ENCODE results near the gene LIME1. TPM values are rescaled to one million over a fixed set of nuclear protein-coding genes. Genes with fewer than 3 reads are reported as not detected.

The LIME1 gene
- total and polyA plus RNA-seq, 2 of the 4 experiments (the other 2 are of a cell fraction), result 0.36 to 7.8 TPM

DNA sequence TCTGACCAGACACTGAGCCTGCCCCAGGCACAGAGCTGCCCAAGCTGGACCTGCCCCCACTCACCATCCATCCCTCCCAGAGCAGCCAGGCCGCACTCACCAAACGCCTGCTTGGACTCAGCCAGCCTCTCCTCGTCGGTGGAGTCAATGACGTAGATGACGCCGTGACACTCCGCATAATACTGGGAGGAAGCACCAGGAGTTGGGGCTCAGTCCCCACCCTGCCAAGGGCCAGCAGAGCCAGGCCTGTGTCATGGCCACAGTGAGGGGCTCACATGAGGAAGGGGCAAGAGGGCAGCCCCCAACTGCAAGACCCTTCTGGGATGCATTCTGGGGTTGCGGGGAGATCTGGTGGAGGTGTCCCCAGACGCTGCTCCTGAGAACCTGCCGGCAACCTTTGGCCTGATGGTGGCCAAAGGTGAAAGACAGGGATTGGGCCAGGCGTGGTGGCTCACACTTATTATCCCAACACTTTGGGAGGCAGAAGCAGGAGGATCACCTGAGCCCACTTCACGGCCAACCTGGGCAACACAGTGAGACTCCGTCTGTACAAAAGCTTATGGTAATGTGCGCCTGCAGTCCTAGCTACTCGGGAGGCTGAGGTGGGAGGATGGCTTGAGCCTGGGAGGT, 34.3 kb upstream of the LIME1 start:
- Histone ChIP-seq H2BK15ac (ENCODE audit: low read depth, low read length) (no peak overlapping the region), H3K56ac (ENCODE audit: extremely low read depth, insufficient read depth, low read length) (no peak overlapping the region), H3K9me1 (ENCODE audit: insufficient read depth, low read length) (no peaks in the 10 kb centered on the region), H3K27ac (ENCODE audit: insufficient read depth, low read length) (no peak overlapping the region), H3K14ac (replicated peaks; ENCODE audit: low read depth, low read length) (no peak overlapping the region), H3K9ac (ENCODE audit: low read depth, low read length) (no peak overlapping the region), H2AK5ac (ENCODE audit: low read depth, low read length) (peak overlapping the region; percentile 27; the same call in 1 of the 2 replicates), H4K91ac (ENCODE audit: insufficient read depth, low read depth, low read length) (no peak overlapping the region), H2AFZ (replicated peaks; ENCODE audit: low read length, poor library complexity) (no peak overlapping the region), H3K36me3 (ENCODE audit: control insufficient read depth, insufficient read depth, low read length) (peaks cover 31% of the 10 kb centered on the region), H3K27me3 (ENCODE audit: control insufficient read depth, insufficient read depth, low read length) (no peaks in the 10 kb centered on the region), H3K4me1 (ENCODE audit: control insufficient read depth, insufficient read depth, low read length) (peaks cover 26% of the 10 kb centered on the region), H3K4me3 (ENCODE audit: insufficient read depth, low read depth, low read length) (no peak overlapping the region), H3K4me2 (ENCODE audit: low read depth, low read length) (no peak overlapping the region), H3K4ac (ENCODE audit: low read depth, low read length) (no peak overlapping the region), H3K23ac (ENCODE audit: low read depth, low read length) (no peak overlapping the region), H2AK9ac (replicated peaks; ENCODE audit: low read depth, low read length, poor library complexity) (peak overlapping the region; percentile 1), H2BK120ac (ENCODE audit: low read depth, low read length) (no peak overlapping the region), H3K79me1 (ENCODE audit: low read depth in 1 of 2, low read length in 2 of 2) (peaks cover 29 to 77% of the 10 kb centered on the region in 2 experiments), H2BK20ac (ENCODE audit: low read depth, low read length) (no peak overlapping the region), H3K18ac (ENCODE audit: low read depth, low read length) (no peak overlapping the region), H3K9me3 (ENCODE audit: control insufficient read depth, insufficient read depth, low read length) (no peaks in the 10 kb centered on the region), H4K8ac (ENCODE audit: low read depth in 2 of 2, low read length in 2 of 2) (no peak overlapping the region), H4K5ac (ENCODE audit: low read depth, low read length) (no peak overlapping the region), H4K20me1 (ENCODE audit: insufficient read depth, low read length) (no peaks in the 10 kb centered on the region), H2BK5ac (ENCODE audit: low read depth, low read length, poor library complexity, severe bottlenecking) (no peak overlapping the region)
- no TSS peak for BruUV-seq (replicated peaks)
- CTCF ChIA-PET, result no interaction called here
- TF ChIP-seq RFX5 (IDR thresholded peaks at IDR 0.05; ENCODE audit: low read depth, low read length) (no peak), FOS (IDR thresholded peaks at IDR 0.05; ENCODE audit: low read depth, low read length) (no peak), USF2 (IDR thresholded peaks at IDR 0.05; ENCODE audit: low read depth, low read length) (no peak), SMC3 (IDR thresholded peaks at IDR 0.05; ENCODE audit: low read depth, low read length) (no peak), MAFK (IDR thresholded peaks at IDR 0.05; ENCODE audit: low read depth, low read length) (no peak), RAD21 (IDR thresholded peaks at IDR 0.05; ENCODE audit: low read length) (no peak), POLR2A (IDR thresholded peaks at IDR 0.05; ENCODE audit: low read depth, low read length) (no peak), NFE2L2 (IDR thresholded peaks at IDR 0.05; ENCODE audit: low read depth, low read length) (no peak), CEBPB (IDR thresholded peaks at IDR 0.05; ENCODE audit: low read depth, low read length) (no peak), CTCF (conservative IDR thresholded peaks at IDR 0.05; ENCODE audit: low read depth, low read length) (no peak), RCOR1 (IDR thresholded peaks at IDR 0.05; ENCODE audit: insufficient replicate concordance, low read length) (no peak), CHD1 (IDR thresholded peaks at IDR 0.05; ENCODE audit: low read depth, low read length) (no peak), MAZ (IDR thresholded peaks at IDR 0.05; ENCODE audit: borderline replicate concordance, low read depth, low read length) (no peak)
- TF ChIP-seq, protein P1, sequence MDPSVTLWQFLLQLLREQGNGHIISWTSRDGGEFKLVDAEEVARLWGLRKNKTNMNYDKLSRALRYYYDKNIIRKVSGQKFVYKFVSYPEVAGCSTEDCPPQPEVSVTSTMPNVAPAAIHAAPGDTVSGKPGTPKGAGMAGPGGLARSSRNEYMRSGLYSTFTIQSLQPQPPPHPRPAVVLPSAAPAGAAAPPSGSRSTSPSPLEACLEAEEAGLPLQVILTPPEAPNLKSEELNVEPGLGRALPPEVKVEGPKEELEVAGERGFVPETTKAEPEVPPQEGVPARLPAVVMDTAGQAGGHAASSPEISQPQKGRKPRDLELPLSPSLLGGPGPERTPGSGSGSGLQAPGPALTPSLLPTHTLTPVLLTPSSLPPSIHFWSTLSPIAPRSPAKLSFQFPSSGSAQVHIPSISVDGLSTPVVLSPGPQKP (IDR thresholded peaks at IDR 0.05; ENCODE audit: borderline replicate concordance, low read depth, low read length), result no peak
- dilution Hi-C loops (cut with HindIII; ENCODE audit: low sequenced_read_pairs, unreplicated experiment), result no loop called here
- 85% methylated on average over 9 of the region's 16 CpGs; no CpG with 5 or more reads in 1 of the 2 experiments for WGBS, 2 experiments (ENCODE audit: extremely low coverage in 2 of 2, insufficient read length in 1 of 2)
- POLR2A ChIA-PET (ENCODE audit: unreplicated experiment), result no interaction called here
- in situ Hi-C loops (cut with MboI; ENCODE audit: low sequenced_read_pairs), result loop anchor here (10.0 kb wide), 1 partner anchor 163 kb away; the partner anchor contains the start of genes ABHD16B and TPD52L2
- no peak for DNase-seq
- ATAC-seq (ENCODE audit: low read depth), result no peak
- intact Hi-C loops (cut with micrococcal nuclease), result no loop called here

Measured in IMR-90 (cell line).